Measurements from ENCODE around the gene BHLHE41.

DNA sequence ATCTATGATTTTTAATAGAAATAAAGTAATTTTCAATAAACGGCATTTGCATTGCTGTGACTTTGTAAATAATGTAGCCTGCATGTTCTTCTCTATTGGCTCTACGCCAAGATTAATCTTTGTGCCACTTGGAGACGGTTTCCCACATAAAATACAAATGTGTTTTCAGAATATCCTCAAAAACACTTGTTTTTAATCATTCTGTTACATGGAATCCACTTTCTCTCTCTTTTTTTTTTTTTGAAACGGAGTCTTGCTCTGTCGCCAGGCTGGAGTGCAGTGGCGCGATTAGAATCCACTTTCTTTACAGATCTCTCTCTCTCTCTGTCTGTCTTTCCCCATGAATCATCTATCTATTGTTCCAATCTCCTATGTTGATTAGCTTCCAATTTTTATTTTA lies 47.7 kb upstream of the BHLHE41 start:
- TF ChIP-seq CTCF (conservative IDR thresholded peaks at IDR 0.05 in 1 of 2, IDR thresholded peaks at IDR 0.05 in 1 of 2; ENCODE audit: extremely low read depth in 1 of 2, insufficient read depth in 1 of 2, low read depth in 1 of 2, low read length in 2 of 2) (no peak), EZH2 (IDR thresholded peaks at IDR 0.05; ENCODE audit: borderline replicate concordance, low read length) (no peak)
